Karpas-422 (cell line): ENCODE measurements around the gene ESF1. TPM values are rescaled to one million over a fixed set of nuclear protein-coding genes. Genes with fewer than 3 reads are reported as not detected.
A peak's percentile ranks its signal among the peaks of the same experiment; 100 is the strongest.

ENCODE experiments used
- DNase-seq: peaks from one replicate; pipeline ENCODE4 v3.0.0-alpha.2; 2015
- H2AFZ ChIP-seq: fragments of 200-600 bp; sonication (generic); 2 replicates; pipeline ENCODE4 v1.6.1; 2014; ENCODE audit warnings: antibody characterized with exemption, low read length, mixed read lengths
- H3K27ac ChIP-seq: fragments of 200-600 bp; sonication (generic); 2 replicates; pipeline ENCODE4 v1.5.1; 2014; ENCODE audit warnings: mild to moderate bottlenecking, low read length, moderate library complexity
- H3K27me3 ChIP-seq: fragments of 200-600 bp; sonication (generic); 2 replicates; pipeline ENCODE4 v1.6.1; 2014; ENCODE audit warnings: low read length, mixed read lengths
- H3K36me3 ChIP-seq: fragments of 200-600 bp; sonication (generic); 2 replicates; pipeline ENCODE4 v1.6.1; 2014; ENCODE audit warnings: low read length, mixed read lengths; ENCODE audit not compliant: insufficient read depth
- H3K4me1 ChIP-seq: fragments of 200-600 bp; sonication (generic); 2 replicates; pipeline ENCODE4 v1.6.1; 2014; ENCODE audit warnings: mild to moderate bottlenecking, low read length, mixed read lengths
- H3K4me2 ChIP-seq: fragments of 200-600 bp; sonication (generic); 2 replicates; pipeline ENCODE4 v1.6.1; 2014; ENCODE audit warnings: low read length, low read depth, mild to moderate bottlenecking; ENCODE audit not compliant: poor library complexity, severe bottlenecking
- H3K4me3 ChIP-seq: fragments of 200-600 bp; sonication (generic); 2 replicates; pipeline ENCODE4 v1.5.1; 2014; ENCODE audit warnings: mild to moderate bottlenecking, antibody characterized with exemption, low read length, mixed read lengths
- H3K79me2 ChIP-seq: fragments of 200-600 bp; sonication (generic); 2 replicates; pipeline ENCODE4 v1.6.1; 2014; ENCODE audit warnings: mild to moderate bottlenecking, low read length, mixed read lengths
- H3K9ac ChIP-seq: fragments of 200-600 bp; sonication (generic); 2 replicates; pipeline ENCODE4 v1.6.0; 2014; ENCODE audit warnings: low read length
- H3K9me2 ChIP-seq: fragments of 200-600 bp; sonication (generic), shearing (Covaris generic); replicated peaks from 2 replicates; pipeline ENCODE4 v1.6.0; 2014; ENCODE audit warnings: mild to moderate bottlenecking, low read length, moderate library complexity; ENCODE audit not compliant: insufficient read depth
- H3K9me3 ChIP-seq: fragments of 300-700, 200-600 bp; sonication (generic); 2 replicates; pipeline ENCODE4 v1.6.1; 2014; ENCODE audit warnings: low read length, mixed read lengths
- H4K20me1 ChIP-seq: fragments of 200-600 bp; sonication (generic); 2 replicates; pipeline ENCODE4 v1.6.1; 2014; ENCODE audit warnings: mild to moderate bottlenecking, antibody characterized with exemption, low read length, low read depth; ENCODE audit not compliant: insufficient read depth
- total RNA-seq: library from RNA; depleted of rRNA; stranded (reverse); fragments of >200 nt; shearing (Covaris generic); gene quantifications from 2 replicates; pipeline ENCODE4 v1.2.3, GENCODE V29; 2014; ENCODE audit warnings: low replicate concordance; rRNA removed

The ESF1 gene
- 12.2 and 16.9 TPM in 2 replicates for total RNA-seq

- peaks cover 94% of the 10 kb centered on the region for H3K79me2 ChIP-seq
- H3K4me3 ChIP-seq: peak within 1 kb of the TSS; percentile 98
- no peaks in the 10 kb centered on the region for H3K9me3 ChIP-seq
- peaks cover 46% of the 10 kb centered on the region for H3K36me3 ChIP-seq
- peak within 1 kb of the TSS; percentile 81 for H3K27ac ChIP-seq
- H3K9ac ChIP-seq: peak within 1 kb of the TSS; percentile 95
- H3K9me2 ChIP-seq: no peaks in the 10 kb centered on the region
- peak within 1 kb of the TSS; percentile 81 for H2AFZ ChIP-seq
- H4K20me1 ChIP-seq: peaks cover 9% of the 10 kb centered on the region; the same call in 1 of the 2 replicates
- peak within 1 kb of the TSS; percentile 93 for H3K4me2 ChIP-seq
- peaks cover 34% of the 10 kb centered on the region for H3K4me1 ChIP-seq
- DNase-seq: peak; percentile 99
- H3K27me3 ChIP-seq: no peaks in the 10 kb centered on the region
Observed at GRCh38 chr20:13784893-13785715, at the start of gene ESF1, which contains the start of gene NDUFAF5. Gene ESF1 (minus strand): TSS chr20:13784919. CDS start chr20:13783140, 1,779 bp downstream. Gene NDUFAF5 (plus strand): TSS chr20:13785028. CDS start chr20:13785069, 41 bp downstream.

- Histone ChIP-seq H3K4me2 (no peak overlapping the region), H3K9ac (no peak overlapping the region), H3K9me3 (peaks cover 3% of the 10 kb centered on the region; the same call in 1 of the 2 replicates), H3K4me3 (no peak overlapping the region), H2AFZ (no peak overlapping the region), H3K36me3 (no peaks in the 10 kb centered on the region), H3K27me3 (no peaks in the 10 kb centered on the region; the same call in 1 of the 2 replicates), H3K79me2 (no peaks in the 10 kb centered on the region), H4K20me1 (no peaks in the 10 kb centered on the region), H3K4me1 (no peaks in the 10 kb centered on the region), H3K27ac (no peak overlapping the region), H3K9me2 (no peaks in the 10 kb centered on the region)
- DNase-seq: no peak
Observed at GRCh38 chr20:13831476-13831875, 46.8 kb upstream of the ESF1 start.

DNA sequence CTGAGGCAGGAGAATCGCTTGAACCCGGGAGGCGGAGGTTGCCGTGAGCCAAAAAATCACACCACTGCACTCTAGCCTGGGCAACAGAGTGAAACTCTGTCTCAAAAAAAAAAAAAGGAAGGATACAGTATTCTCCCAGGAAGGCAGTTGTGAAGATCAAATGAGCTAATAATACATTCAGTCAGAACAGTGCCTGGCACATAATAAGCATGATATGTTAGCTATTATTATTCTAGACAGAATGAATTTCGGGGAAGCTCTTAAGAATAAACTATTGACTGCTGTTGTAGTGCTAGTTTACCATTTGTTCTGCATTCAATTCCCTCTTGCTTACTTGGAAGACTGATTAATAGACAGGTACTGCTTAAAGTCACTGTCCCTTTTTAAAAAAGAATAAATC lies 40.7 kb upstream of the ESF1 start:
- Histone ChIP-seq H3K9me2 (no peaks in the 10 kb centered on the region), H3K27me3 (no peaks in the 10 kb centered on the region), H2AFZ (no peak overlapping the region), H3K36me3 (peaks cover 4% of the 10 kb centered on the region; the same call in 1 of the 2 replicates), H3K79me2 (no peaks in the 10 kb centered on the region), H3K4me2 (no peak overlapping the region), H3K4me1 (peaks cover 4% of the 10 kb centered on the region; the same call in 1 of the 2 replicates), H3K4me3 (no peak overlapping the region), H3K9ac (no peak overlapping the region), H3K9me3 (no peaks in the 10 kb centered on the region), H3K27ac (no peak overlapping the region), H4K20me1 (no peaks in the 10 kb centered on the region)
- no peak for DNase-seq

- Histone ChIP-seq H3K79me2 (no peaks in the 10 kb centered on the region), H2AFZ (no peak overlapping the region), H3K4me3 (no peak overlapping the region), H3K27me3 (no peaks in the 10 kb centered on the region), H3K4me2 (no peak overlapping the region), H3K9me2 (no peaks in the 10 kb centered on the region), H3K36me3 (peaks cover 4% of the 10 kb centered on the region; the same call in 1 of the 2 replicates), H4K20me1 (no peaks in the 10 kb centered on the region), H3K27ac (no peak overlapping the region), H3K9ac (no peak overlapping the region), H3K4me1 (peaks cover 4% of the 10 kb centered on the region; the same call in 1 of the 2 replicates), H3K9me3 (no peaks in the 10 kb centered on the region)
- DNase-seq: no peak
Observed at GRCh38 chr20:13824459-13824858, 39.7 kb upstream of the ESF1 start.

- no peaks in the 10 kb centered on the region for H3K79me2 ChIP-seq
- no peaks in the 10 kb centered on the region for H3K9me3 ChIP-seq
- H3K27me3 ChIP-seq: no peaks in the 10 kb centered on the region
- no peak overlapping the region for H3K9ac ChIP-seq
- H3K4me2 ChIP-seq: no peak overlapping the region
- H4K20me1 ChIP-seq: no peaks in the 10 kb centered on the region
- no peak overlapping the region for H3K27ac ChIP-seq
- no peak for DNase-seq
- H3K4me3 ChIP-seq: no peak overlapping the region
- peaks cover 10% of the 10 kb centered on the region; the same call in 1 of the 2 replicates for H3K36me3 ChIP-seq
- no peak overlapping the region for H2AFZ ChIP-seq
- H3K9me2 ChIP-seq: no peaks in the 10 kb centered on the region
- H3K4me1 ChIP-seq: peaks cover 4% of the 10 kb centered on the region; the same call in 1 of the 2 replicates
Observed at GRCh38 chr20:13822459-13822858, 37.7 kb upstream of the ESF1 start.

- Histone ChIP-seq H3K27ac (no peak overlapping the region), H3K36me3 (peaks cover 11% of the 10 kb centered on the region; the same call in 1 of the 2 replicates), H3K4me2 (no peak overlapping the region), H2AFZ (no peak overlapping the region), H3K4me1 (peaks cover 4% of the 10 kb centered on the region; the same call in 1 of the 2 replicates), H3K9me3 (no peaks in the 10 kb centered on the region), H3K9ac (no peak overlapping the region), H3K79me2 (no peaks in the 10 kb centered on the region), H3K9me2 (no peaks in the 10 kb centered on the region), H3K27me3 (no peaks in the 10 kb centered on the region), H3K4me3 (no peak overlapping the region), H4K20me1 (no peaks in the 10 kb centered on the region)
- DNase-seq: no peak
Observed at GRCh38 chr20:13821876-13822275, 37.2 kb upstream of the ESF1 start.

GRCh38 chr20:13819885-13820645 lies 35.3 kb upstream of the ESF1 start:
- H3K4me2 ChIP-seq: no peak overlapping the region
- H3K9me2 ChIP-seq: no peaks in the 10 kb centered on the region
- no peaks in the 10 kb centered on the region for H3K9me3 ChIP-seq
- H3K27ac ChIP-seq: no peak overlapping the region
- no peaks in the 10 kb centered on the region for H4K20me1 ChIP-seq
- H2AFZ ChIP-seq: no peak overlapping the region
- peak; percentile 86 for DNase-seq
- no peaks in the 10 kb centered on the region for H3K27me3 ChIP-seq
- no peaks in the 10 kb centered on the region for H3K79me2 ChIP-seq
- peaks cover 4% of the 10 kb centered on the region; the same call in 1 of the 2 replicates for H3K4me1 ChIP-seq
- no peak overlapping the region for H3K9ac ChIP-seq
- peaks cover 25% of the 10 kb centered on the region; the same call in 1 of the 2 replicates for H3K36me3 ChIP-seq
- H3K4me3 ChIP-seq: no peak overlapping the region

DNA sequence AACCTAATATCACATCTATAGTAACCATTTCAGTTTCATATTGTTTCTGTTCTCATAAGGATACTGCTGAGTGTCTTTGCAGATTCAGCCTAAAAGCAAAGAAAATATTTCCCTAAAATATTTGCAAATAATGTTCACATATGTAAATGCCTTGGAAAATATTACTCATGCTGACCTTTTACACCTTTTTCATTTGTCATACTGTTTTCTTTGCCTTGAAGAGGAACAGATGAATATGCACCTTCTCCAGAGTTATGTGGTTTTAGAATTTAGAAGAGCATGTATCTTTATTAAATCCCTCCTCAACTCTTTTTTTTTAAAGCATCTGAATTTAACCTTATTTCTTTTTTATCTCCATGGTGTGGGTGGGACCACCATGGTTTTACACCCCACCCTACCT lies 32.6 kb upstream of the ESF1 start:
- Histone ChIP-seq H3K4me1 (no peaks in the 10 kb centered on the region), H3K9ac (no peak overlapping the region), H3K4me3 (no peak overlapping the region), H3K79me2 (no peaks in the 10 kb centered on the region), H3K9me2 (no peaks in the 10 kb centered on the region), H3K27me3 (no peaks in the 10 kb centered on the region), H3K4me2 (no peak overlapping the region), H4K20me1 (no peaks in the 10 kb centered on the region), H3K27ac (no peak overlapping the region), H3K9me3 (no peaks in the 10 kb centered on the region), H2AFZ (no peak overlapping the region), H3K36me3 (peaks cover 44% of the 10 kb centered on the region; the same call in 1 of the 2 replicates)
- DNase-seq: no peak
